ENCODE data around the gene LIAS.
"Not testable (repeated sequence)": the region's sequence is repeated elsewhere in the genome, so short reads cannot be mapped to it uniquely, and the experiment has no call there.

Gene LIAS

DNA sequence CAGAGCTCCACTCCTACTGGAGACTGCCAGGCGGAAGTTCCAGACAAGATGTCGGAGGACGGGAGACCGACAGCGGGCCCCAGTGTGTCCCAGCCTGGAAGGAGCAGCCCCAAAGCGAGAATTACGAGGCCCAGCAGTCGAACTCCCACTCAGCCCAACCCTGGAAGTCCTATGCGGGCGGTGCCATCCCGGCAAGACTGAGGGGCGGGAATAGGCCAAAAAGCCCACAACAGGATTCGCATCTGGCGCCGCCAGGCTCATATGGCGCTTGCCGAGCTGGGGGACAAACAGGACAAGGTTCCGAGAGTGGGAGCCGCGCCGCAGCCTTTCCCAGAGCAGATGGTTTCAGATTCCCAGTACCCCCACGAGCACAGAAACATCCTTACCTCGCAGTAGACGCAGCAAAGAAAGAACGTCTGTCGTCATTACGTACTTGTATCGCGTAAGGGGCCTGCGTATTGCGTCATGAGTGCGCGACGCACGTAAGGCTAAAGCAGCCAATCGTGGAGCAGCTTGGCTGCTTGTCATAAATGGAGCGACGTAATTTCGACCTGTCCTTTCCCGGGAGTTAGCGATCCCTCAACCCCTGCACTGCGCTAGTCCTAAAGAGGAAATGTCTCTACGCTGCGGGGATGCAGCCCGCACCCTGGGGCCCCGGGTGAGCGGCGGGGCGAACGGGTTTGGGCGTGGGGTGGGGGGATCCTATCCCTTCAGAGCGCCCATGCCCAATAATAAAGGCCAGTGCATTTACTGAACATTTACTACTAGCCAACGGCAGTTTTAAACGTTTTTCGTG, at the start of gene LIAS, which contains the start of gene RPL9:
TSS of gene LIAS (plus strand) at position 552 of the 796 bp plus-strand sequence. CDS start at position 614, 62 bp downstream.
TSS of gene RPL9 (minus strand) at position 418 of the 796 bp plus-strand sequence. CDS start 483 bp downstream, outside the sequence.
- Histone ChIP-seq H3K27ac (ENCODE audit: low read depth, low read length) (peak within 1 kb of the TSS; percentile 98), H3K9me3 (ENCODE audit: control insufficient read depth in 5 of 5, low read length in 5 of 5) (no peaks in the 10 kb centered on the region), H3K9ac (ENCODE audit: low read length in 5 of 5) (peak within 1 kb of the TSS; percentile 97 to 100 (median 98)), H3K36me3 (ENCODE audit: control insufficient read depth in 5 of 5, insufficient read depth in 5 of 5, low read length in 5 of 5) (peaks cover 34 to 53% (median 47%) of the 10 kb centered on the region in 5 donors), H3K4me1 (ENCODE audit: control insufficient read depth in 5 of 5, insufficient read depth in 5 of 5, low read length in 5 of 5) (peaks cover 5 to 40% (median 37%) of the 10 kb centered on the region in 5 donors), H3K27me3 (ENCODE audit: control insufficient read depth in 5 of 5, insufficient read depth in 4 of 5, low read length in 5 of 5) (no peaks in the 10 kb centered on the region), H3K4me3 (ENCODE audit: low read depth in 1 of 5, low read length in 5 of 5) (peak within 1 kb of the TSS; percentile 87 to 99 (median 93))

DNA sequence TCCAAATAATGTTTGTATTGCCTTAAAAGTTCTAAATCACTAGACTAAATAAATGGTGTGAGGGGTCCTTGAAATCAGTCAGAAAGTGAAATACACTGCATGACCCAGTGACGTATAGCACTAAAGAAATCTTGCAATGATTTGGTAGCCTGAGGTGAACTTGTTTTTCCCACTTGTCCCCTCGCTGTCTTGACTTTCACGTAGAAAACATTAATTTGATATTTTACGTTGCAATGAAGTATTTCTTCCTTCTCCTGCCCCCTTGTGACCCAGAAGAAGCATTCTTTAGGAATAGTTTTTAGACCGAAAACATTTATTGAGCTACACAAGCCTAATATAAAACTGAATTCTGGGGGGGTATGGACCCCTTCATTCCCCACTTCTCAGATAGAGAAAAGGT, 48.4 kb upstream of the LIAS start:
- no peaks in the 10 kb centered on the region for H3K36me3 ChIP-seq (ENCODE audit: control insufficient read depth in 5 of 5, insufficient read depth in 5 of 5, low read length in 5 of 5)
- no peaks in the 10 kb centered on the region for H3K9me3 ChIP-seq (ENCODE audit: control insufficient read depth in 5 of 5, low read length in 5 of 5)
- peaks cover 0 to 36% (median 10%) of the 10 kb centered on the region in 5 donors for H3K4me1 ChIP-seq (ENCODE audit: control insufficient read depth in 5 of 5, insufficient read depth in 5 of 5, low read length in 5 of 5)
- peak overlapping the region; percentile 98 for H3K27ac ChIP-seq (ENCODE audit: low read depth, low read length)
- peak overlapping the region; percentile 20 to 80 (median 56) for H3K9ac ChIP-seq (ENCODE audit: low read length in 5 of 5)
- peak overlapping the region in 4 of 5 donors; percentile 35 to 78 (median 73) for H3K4me3 ChIP-seq (ENCODE audit: low read depth in 1 of 5, low read length in 5 of 5)
- H3K27me3 ChIP-seq (ENCODE audit: control insufficient read depth in 5 of 5, insufficient read depth in 4 of 5, low read length in 5 of 5) = no peaks in the 10 kb centered on the region

DNA sequence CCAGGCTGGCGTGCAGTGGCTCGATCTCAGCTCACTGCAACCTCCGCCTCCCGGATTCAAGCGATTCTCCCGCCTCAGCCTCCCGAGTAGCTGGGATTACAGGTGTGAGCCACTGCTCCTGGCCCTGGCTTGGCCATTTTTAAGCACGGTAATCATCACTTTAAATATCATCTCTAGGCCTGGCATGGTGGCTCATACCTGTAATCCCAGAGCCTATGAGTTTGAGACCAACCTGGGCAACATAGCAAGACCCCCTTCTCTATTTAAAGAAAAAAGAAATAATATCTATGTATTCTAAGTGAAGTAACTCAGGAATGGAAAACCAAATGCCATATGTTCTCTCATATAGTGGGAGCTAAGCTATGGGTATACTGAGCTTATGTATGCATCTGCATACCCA, 47.3 kb upstream of the LIAS start:
- Histone ChIP-seq H3K9ac (ENCODE audit: low read length in 5 of 5) (peak overlapping the region in 2 of 5 donors; percentile 7 to 68), H3K4me1 (ENCODE audit: control insufficient read depth in 5 of 5, insufficient read depth in 5 of 5, low read length in 5 of 5) (peaks cover 0 to 37% (median 10%) of the 10 kb centered on the region in 5 donors), H3K27ac (ENCODE audit: low read depth, low read length) (peak overlapping the region; percentile 98)
- not testable (repeated sequence) for H3K27me3 ChIP-seq (ENCODE audit: control insufficient read depth in 5 of 5, insufficient read depth in 4 of 5, low read length in 5 of 5); H3K36me3 ChIP-seq (ENCODE audit: control insufficient read depth in 5 of 5, insufficient read depth in 5 of 5, low read length in 5 of 5); H3K4me3 ChIP-seq (ENCODE audit: low read depth in 1 of 5, low read length in 5 of 5); H3K9me3 ChIP-seq (ENCODE audit: control insufficient read depth in 5 of 5, low read length in 5 of 5)

DNA sequence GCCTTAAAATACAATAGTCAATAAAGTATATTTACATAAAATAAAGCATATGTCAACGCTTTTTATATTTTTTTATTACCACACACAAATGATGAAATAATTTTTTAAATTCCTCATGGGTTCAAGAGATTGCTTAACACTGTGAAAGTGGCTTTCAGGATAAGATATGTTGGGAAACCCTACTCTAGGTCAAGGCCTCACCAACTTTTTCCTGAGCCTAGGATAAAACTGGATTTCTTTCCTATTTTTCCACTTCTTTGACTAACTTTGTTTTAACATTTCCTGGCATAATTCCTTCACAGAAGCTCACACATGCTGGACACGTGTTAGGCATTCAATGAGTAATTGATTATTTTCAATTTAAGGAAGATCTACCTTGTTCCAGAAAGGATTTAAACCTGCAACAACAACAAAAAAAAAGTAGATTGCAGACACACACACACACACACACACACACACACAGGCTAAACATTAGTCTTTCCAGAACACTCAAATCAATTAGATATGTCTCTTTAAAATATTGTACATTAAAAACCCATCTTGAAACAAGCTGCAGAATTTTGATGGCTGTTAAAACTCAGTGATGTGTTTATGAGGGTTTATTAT, 43.1 kb upstream of the LIAS start:
- H3K9me3 ChIP-seq (ENCODE audit: control insufficient read depth in 5 of 5, low read length in 5 of 5) = no peaks in the 10 kb centered on the region
- H3K27ac ChIP-seq (ENCODE audit: low read depth, low read length) = peak overlapping the region; percentile 83
- no peak overlapping the region for H3K4me3 ChIP-seq (ENCODE audit: low read depth in 1 of 5, low read length in 5 of 5)
- H3K4me1 ChIP-seq (ENCODE audit: control insufficient read depth in 5 of 5, insufficient read depth in 5 of 5, low read length in 5 of 5) = peaks cover 0 to 40% (median 10%) of the 10 kb centered on the region in 5 donors
- H3K9ac ChIP-seq (ENCODE audit: low read length in 5 of 5) = peak overlapping the region in 2 of 5 donors; percentile 4 to 46
- H3K36me3 ChIP-seq (ENCODE audit: control insufficient read depth in 5 of 5, insufficient read depth in 5 of 5, low read length in 5 of 5) = no peaks in the 10 kb centered on the region
- H3K27me3 ChIP-seq (ENCODE audit: control insufficient read depth in 5 of 5, insufficient read depth in 4 of 5, low read length in 5 of 5) = no peaks in the 10 kb centered on the region

DNA sequence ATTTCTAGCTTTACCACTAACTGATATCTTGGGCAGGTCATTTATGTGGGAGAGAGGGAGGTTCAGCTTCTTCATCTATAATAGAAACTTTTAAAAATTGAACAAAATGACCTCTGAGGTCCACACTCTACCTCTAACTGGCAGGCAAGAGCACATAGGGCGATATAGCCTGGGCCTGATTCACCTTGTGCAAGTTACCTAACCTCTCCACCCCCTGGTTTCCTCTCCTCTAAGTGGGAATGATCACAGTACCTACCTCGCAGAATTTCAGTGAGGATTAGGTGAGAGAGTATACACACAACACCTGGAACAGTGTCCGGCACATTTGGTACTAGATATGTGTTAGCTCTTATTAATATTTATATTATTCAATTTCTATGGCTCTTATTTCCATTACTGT, 36.6 kb upstream of the LIAS start:
- H3K9me3 ChIP-seq (ENCODE audit: control insufficient read depth in 5 of 5, low read length in 5 of 5) = no peaks in the 10 kb centered on the region
- no peak overlapping the region for H3K4me3 ChIP-seq (ENCODE audit: low read depth in 1 of 5, low read length in 5 of 5)
- H3K27me3 ChIP-seq (ENCODE audit: control insufficient read depth in 5 of 5, insufficient read depth in 4 of 5, low read length in 5 of 5) = no peaks in the 10 kb centered on the region
- H3K27ac ChIP-seq (ENCODE audit: low read depth, low read length) = peak overlapping the region; percentile 44
- no peaks in the 10 kb centered on the region for H3K36me3 ChIP-seq (ENCODE audit: control insufficient read depth in 5 of 5, insufficient read depth in 5 of 5, low read length in 5 of 5)
- no peak overlapping the region for H3K9ac ChIP-seq (ENCODE audit: low read length in 5 of 5)
- H3K4me1 ChIP-seq (ENCODE audit: control insufficient read depth in 5 of 5, insufficient read depth in 5 of 5, low read length in 5 of 5) = peaks cover 0 to 11% (median 0%) of the 10 kb centered on the region in 5 donors

DNA sequence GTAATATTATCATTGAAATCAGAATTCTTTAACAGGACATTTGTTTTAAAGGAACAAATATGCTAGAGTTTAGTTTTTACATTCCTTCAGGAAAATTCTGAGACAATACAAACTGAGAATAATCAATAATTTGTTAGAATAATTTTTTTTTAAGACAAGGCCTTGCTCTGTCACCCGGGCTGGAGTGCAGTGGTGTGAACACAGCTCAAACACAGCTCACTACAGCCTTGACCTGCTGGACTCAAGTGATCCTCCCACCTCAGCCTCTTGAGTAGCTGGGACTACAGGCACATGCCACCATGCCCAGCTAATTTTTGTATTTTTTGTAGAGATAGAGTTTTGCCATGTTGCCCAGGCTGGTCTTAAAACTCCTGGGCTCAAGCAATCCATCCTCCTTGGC, 33.6 kb upstream of the LIAS start:
- not testable (repeated sequence) for H3K27me3 ChIP-seq (ENCODE audit: control insufficient read depth in 5 of 5, insufficient read depth in 4 of 5, low read length in 5 of 5); H3K9me3 ChIP-seq (ENCODE audit: control insufficient read depth in 5 of 5, low read length in 5 of 5); H3K9ac ChIP-seq (ENCODE audit: low read length in 5 of 5); H3K36me3 ChIP-seq (ENCODE audit: control insufficient read depth in 5 of 5, insufficient read depth in 5 of 5, low read length in 5 of 5); H3K4me3 ChIP-seq (ENCODE audit: low read depth in 1 of 5, low read length in 5 of 5)
- Histone ChIP-seq H3K4me1 (ENCODE audit: control insufficient read depth in 5 of 5, insufficient read depth in 5 of 5, low read length in 5 of 5) (peaks cover 0 to 13% (median 0%) of the 10 kb centered on the region in 5 donors), H3K27ac (ENCODE audit: low read depth, low read length) (peak overlapping the region; percentile 70)

DNA sequence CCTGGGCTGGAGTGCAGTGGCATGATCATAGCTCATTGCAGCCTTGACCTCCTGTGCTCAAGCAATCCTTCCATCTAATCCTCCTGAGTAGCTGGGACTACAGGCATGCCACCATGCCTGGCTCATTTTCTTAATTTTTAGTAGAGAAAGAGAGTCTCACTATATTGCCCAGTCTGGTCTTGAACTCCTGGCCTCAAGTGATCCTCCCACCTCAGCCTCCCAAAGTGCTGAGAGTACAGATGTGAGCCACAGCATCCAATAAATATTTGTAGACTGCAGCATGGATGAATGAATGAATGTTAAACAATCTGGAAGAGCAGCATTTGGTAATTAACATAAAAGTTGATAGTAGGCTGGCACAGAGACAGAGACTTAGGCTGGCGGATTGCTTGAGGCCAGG, 32.1 kb upstream of the LIAS start:
- no peak overlapping the region for H3K4me3 ChIP-seq (ENCODE audit: low read depth in 1 of 5, low read length in 5 of 5)
- H3K27me3 ChIP-seq (ENCODE audit: control insufficient read depth in 5 of 5, insufficient read depth in 4 of 5, low read length in 5 of 5) = no peaks in the 10 kb centered on the region
- no peaks in the 10 kb centered on the region for H3K36me3 ChIP-seq (ENCODE audit: control insufficient read depth in 5 of 5, insufficient read depth in 5 of 5, low read length in 5 of 5)
- H3K27ac ChIP-seq (ENCODE audit: low read depth, low read length) = peak overlapping the region; percentile 99
- no peak overlapping the region for H3K9ac ChIP-seq (ENCODE audit: low read length in 5 of 5)
- H3K4me1 ChIP-seq (ENCODE audit: control insufficient read depth in 5 of 5, insufficient read depth in 5 of 5, low read length in 5 of 5) = peaks cover 0 to 10% (median 0%) of the 10 kb centered on the region in 5 donors
- no peaks in the 10 kb centered on the region for H3K9me3 ChIP-seq (ENCODE audit: control insufficient read depth in 5 of 5, low read length in 5 of 5)

DNA sequence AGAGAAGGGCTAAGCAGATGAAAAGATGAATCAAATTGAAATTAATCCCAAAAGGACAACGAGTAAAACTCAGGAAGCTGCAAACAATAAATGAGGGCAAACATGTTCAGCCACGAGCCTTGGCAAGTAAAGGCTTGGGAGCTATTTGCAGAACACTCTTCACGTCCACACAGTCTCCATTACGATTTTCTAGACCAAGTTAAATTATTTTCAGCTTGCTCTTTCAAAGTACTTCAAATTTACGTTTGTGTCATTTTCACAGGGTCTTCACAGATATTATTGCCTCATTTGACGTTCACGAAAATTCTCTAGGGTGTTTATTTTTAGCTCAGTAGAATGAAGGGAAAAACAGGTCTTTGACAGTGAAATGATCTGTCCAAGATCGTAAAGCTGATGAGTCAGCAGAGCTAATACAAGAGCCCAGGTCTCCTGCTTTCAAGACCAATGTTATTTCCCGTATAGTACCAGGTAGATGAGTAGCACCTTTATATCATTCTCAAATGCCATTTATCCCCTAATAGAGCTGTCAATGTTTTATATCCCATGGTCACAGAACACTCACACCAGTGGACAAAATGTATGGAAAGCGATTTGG, 31.2 kb upstream of the LIAS start:
- H3K27ac ChIP-seq (ENCODE audit: low read depth, low read length) = peak overlapping the region; percentile 99
- H3K27me3 ChIP-seq (ENCODE audit: control insufficient read depth in 5 of 5, insufficient read depth in 4 of 5, low read length in 5 of 5) = no peaks in the 10 kb centered on the region
- H3K4me1 ChIP-seq (ENCODE audit: control insufficient read depth in 5 of 5, insufficient read depth in 5 of 5, low read length in 5 of 5) = peaks cover 0 to 7% (median 0%) of the 10 kb centered on the region in 5 donors
- H3K9me3 ChIP-seq (ENCODE audit: control insufficient read depth in 5 of 5, low read length in 5 of 5) = no peaks in the 10 kb centered on the region
- H3K36me3 ChIP-seq (ENCODE audit: control insufficient read depth in 5 of 5, insufficient read depth in 5 of 5, low read length in 5 of 5) = no peaks in the 10 kb centered on the region
- H3K9ac ChIP-seq (ENCODE audit: low read length in 5 of 5) = peak overlapping the region in 1 of 5 donors; percentile 2
- H3K4me3 ChIP-seq (ENCODE audit: low read depth in 1 of 5, low read length in 5 of 5) = peak overlapping the region in 1 of 5 donors; percentile 23

DNA sequence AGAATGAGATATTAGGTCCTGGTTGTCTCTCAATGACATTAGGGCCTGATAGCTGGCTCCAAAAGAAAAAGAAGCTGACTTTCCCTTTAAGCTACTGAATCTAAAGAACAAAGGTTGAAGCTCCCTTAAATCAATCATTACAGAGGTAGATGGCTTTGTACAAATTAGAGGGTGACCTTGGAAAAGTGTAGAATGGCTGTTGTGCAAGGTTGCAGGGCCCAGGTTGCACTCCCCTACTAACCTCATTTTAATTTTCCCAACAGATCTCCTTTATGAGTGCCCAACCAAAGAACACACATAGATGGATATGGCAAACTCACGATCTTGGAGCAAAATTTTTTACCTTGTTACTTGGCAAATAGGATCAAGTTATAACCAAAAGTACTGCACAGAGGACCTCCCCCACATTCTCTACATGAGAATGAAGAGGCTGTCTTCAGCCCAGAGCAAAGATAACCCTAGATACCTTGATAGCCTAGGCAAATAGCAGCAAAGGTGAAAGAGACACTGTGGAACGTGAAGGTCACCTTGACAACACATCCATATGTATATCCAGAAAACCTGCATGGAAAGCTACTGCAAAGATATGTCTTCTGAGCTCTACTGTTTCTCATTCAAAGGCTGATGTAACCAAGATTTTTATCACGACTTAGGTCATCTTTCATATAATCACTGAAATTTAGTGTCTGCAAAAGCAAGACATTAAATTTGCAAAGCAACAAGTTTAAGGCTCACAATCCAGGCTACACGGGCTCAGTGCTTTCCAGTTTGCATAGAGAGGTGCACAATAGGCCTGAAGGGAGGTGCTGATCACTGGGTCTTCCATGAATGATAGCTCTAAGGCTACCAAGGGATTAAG, 29.2 kb upstream of the LIAS start:
- Histone ChIP-seq H3K9me3 (ENCODE audit: control insufficient read depth in 5 of 5, low read length in 5 of 5) (no peaks in the 10 kb centered on the region), H3K36me3 (ENCODE audit: control insufficient read depth in 5 of 5, insufficient read depth in 5 of 5, low read length in 5 of 5) (no peaks in the 10 kb centered on the region), H3K4me3 (ENCODE audit: low read depth in 1 of 5, low read length in 5 of 5) (no peak overlapping the region), H3K4me1 (ENCODE audit: control insufficient read depth in 5 of 5, insufficient read depth in 5 of 5, low read length in 5 of 5) (peaks cover 0 to 11% (median 0%) of the 10 kb centered on the region in 5 donors), H3K27me3 (ENCODE audit: control insufficient read depth in 5 of 5, insufficient read depth in 4 of 5, low read length in 5 of 5) (no peaks in the 10 kb centered on the region), H3K27ac (ENCODE audit: low read depth, low read length) (peak overlapping the region; percentile 99), H3K9ac (ENCODE audit: low read length in 5 of 5) (no peak overlapping the region)

Measured in subcutaneous abdominal adipose tissue (tissue), 5 donors.